GM12873 (cell line): ENCODE results near the gene CAMK1D.

Experiments used
- TF ChIP-seq, protein P1 (sequence below): IDR thresholded peaks from 2 replicates; pipeline ENCODE4 v1.5.1; 2012; ENCODE audit warnings: low read depth, mild to moderate bottlenecking, moderate library complexity, low read length, control low read depth; ENCODE audit not compliant: insufficient read depth; ENCODE audit errors: missing control alignments

Gene CAMK1D

DNA sequence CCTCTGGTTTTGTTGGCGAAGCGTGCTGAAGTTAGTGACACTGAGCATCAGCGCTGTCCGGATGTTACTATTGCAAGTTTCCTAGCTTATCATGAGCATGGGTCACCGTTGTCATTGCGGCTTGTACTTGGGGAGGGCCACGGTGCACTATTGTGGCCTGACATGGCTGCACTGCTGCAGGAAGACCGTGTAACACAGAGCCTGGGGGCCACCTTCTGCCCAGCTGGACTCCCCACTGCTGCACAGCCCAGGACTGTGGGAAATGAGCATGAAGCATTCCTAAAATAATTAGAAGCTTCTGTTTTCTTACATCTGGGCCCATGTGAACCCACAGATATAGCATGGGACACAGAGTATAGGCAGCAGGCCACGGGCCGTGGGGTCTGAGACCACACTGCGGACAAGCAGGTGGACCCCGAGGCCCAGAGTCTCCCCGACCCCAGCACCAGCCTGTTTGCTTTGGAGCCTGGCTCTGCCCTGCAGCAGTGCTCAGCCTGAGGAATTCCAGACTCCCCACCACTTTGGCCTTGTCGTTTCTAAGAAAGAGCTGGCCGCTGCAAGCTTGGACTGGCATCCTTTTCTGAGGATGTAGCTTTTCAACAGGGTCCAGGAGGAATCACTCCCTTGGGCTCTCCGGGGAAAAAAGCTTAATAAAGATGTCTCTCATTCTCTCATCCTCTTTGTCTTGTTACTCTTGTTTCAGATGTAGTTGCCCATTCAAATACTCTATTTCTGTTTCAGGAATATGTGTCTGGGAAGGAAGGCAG, 473.0 kb downstream of the CAMK1D start:
- TF ChIP-seq, protein P1, sequence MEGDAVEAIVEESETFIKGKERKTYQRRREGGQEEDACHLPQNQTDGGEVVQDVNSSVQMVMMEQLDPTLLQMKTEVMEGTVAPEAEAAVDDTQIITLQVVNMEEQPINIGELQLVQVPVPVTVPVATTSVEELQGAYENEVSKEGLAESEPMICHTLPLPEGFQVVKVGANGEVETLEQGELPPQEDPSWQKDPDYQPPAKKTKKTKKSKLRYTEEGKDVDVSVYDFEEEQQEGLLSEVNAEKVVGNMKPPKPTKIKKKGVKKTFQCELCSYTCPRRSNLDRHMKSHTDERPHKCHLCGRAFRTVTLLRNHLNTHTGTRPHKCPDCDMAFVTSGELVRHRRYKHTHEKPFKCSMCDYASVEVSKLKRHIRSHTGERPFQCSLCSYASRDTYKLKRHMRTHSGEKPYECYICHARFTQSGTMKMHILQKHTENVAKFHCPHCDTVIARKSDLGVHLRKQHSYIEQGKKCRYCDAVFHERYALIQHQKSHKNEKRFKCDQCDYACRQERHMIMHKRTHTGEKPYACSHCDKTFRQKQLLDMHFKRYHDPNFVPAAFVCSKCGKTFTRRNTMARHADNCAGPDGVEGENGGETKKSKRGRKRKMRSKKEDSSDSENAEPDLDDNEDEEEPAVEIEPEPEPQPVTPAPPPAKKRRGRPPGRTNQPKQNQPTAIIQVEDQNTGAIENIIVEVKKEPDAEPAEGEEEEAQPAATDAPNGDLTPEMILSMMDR, result no peak

DNA sequence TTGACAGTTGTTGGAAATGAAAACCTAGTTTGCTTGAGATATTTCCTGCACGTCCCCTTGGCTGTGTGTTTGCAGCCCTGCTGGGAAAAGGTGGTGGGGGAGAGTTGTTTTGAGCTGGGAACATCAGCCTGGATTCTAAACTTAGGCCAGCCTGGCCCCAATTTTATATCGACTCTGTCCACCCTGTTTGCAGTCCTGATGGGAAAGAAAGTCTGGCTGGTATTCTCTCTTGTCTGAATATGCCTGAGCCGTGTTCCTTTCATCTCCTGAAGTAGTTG, 473.5 kb downstream of the CAMK1D start:
- TF ChIP-seq, protein P1, result no peak

DNA sequence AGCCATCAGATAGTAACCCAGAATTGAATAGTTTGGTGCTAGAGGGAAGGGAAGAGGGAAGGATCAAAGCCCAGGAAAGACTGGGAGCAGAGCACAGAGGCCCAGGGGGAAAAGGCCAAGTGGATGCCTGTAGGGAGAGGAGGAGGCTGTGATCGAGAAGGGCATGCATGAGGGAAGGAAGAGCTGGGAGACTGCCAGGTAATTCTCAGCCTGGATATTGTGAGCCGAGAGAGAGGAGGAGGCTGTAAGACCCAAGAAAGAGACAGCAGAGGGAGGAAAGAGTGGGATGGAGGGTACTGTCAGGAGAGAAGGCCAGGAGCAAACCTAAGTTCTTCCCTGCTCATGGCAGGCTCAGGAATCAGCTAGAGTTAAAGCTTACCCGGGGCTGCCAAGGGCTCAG, 474.0 kb downstream of the CAMK1D start:
- TF ChIP-seq, protein P1, result no peak

DNA sequence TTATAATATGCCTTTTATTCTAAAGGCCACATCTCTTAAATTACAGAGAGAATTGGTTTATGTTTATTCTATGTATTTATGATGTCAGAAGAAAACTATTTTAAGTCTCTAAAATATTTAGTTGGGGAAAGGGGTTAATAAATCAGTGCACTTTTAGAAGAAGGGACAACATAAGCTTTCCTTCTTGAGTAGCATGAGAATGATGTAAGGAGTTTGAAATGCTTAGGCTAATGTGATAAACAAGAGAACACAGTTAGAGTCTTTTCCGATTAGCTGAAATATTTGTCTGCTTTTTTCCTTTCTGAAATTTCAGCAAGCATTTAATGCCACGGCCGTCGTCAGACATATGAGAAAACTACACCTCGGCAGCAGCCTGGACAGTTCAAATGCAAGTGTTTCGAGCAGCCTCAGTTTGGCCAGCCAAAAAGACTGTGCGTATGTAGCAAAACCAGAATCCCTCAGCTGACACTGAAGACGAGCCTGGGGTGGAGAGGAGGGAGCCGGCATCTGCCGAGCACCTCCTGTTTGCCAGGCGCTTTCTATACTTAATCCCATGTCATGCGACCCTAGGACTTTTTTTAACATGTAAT, 476.0 kb downstream of the CAMK1D start:
- TF ChIP-seq, protein P1, result no peak

DNA sequence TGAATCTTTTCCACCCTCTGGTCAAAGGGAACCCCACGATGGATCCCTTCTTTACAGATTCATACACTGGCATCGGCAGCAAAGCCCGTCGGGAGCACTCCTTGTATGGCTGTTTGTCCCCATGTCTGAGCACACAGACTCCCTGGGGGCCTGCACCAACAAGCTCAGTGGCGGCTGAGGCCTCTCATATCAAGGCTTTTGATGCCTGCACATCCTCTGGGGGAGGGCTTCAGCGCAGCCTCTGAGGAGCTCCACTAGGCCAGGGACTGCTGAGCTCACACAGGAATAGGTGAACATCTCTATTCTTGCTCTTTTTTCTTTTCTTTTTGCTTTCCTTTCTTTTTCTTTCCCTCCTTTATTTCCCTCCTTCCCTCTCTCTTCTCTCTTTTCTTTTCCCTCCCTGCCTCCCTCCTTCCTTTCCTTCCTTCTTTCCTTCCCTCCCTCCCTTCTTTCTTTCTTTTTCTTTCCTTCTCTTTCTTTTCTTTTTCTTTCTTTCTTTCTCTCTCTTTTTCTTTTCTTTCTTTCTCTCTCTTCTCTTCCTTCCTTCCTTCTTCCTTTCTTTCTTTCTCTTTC, 477.5 kb downstream of the CAMK1D start:
- TF ChIP-seq, protein P1, result no peak

DNA sequence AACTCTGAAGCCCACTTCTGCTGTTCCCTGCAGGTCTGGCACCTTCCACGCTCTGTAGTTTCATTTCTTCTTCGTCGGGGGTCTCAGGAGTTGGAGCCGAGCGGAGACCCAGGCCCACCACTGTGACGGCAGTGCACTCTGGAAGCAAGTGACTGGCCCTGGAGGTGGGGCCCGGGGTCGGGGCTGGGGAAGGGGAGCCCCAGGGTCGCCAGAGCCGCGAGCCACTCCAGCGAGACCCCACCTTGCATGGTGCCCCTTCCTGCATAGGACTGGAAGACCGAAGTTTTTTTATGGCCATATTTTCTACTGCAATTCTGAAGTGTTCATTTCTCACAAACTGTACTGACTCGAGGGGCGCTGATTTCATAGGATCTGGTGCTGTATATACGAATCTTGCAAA, 479.4 kb downstream of the CAMK1D start:
- TF ChIP-seq, protein P1, result no peak

DNA sequence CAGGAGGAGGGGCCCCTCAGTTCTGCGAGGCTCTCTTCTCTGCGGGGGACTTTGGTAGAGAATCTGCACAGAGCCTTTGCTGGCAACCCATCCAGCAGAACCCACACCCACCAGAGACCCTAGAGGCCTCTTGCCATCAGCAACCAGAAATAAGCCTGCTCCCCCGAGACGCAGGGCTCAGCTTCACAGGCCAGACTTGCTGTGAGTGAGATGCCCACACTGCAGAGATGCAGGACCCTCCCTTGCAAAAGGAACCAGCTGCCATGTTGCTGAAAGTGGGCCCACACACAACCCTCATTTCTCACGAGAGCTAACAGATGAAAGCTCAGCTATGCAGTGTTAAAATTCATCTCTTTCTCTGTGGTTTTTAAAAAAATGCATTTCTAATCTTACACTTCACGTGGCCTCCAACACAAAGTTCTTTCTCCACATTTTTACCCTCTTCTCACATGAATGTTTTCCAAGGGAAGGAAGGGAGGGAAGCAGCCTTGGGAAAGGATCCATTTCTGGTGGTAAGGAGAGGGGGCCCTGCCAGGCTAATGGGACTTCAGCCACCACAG, 480.6 kb downstream of the CAMK1D start:
- TF ChIP-seq, protein P1, result no peak
